Measurements from ENCODE around the gene MAML3.

Gene MAML3

DNA sequence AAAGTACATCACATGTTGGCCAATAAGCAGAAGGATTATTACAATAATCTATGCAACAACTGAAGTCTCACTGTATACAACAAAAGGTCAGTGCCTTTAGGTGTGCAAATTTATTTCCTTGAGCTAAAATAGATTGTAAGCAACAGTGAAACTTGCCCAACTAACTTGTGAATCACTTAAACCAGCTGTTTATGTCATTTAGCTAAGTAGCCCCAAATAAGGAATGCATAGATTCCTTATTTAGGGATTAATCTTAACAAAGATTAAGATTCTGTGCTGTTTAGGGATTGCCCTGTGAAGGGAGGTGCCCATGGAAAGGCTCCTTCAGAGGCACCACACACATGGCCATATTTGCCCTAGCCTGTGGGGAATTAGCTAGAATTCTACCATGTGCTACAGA is 168.6 kb downstream of the MAML3 start:
- TF ChIP-seq, protein P1, sequence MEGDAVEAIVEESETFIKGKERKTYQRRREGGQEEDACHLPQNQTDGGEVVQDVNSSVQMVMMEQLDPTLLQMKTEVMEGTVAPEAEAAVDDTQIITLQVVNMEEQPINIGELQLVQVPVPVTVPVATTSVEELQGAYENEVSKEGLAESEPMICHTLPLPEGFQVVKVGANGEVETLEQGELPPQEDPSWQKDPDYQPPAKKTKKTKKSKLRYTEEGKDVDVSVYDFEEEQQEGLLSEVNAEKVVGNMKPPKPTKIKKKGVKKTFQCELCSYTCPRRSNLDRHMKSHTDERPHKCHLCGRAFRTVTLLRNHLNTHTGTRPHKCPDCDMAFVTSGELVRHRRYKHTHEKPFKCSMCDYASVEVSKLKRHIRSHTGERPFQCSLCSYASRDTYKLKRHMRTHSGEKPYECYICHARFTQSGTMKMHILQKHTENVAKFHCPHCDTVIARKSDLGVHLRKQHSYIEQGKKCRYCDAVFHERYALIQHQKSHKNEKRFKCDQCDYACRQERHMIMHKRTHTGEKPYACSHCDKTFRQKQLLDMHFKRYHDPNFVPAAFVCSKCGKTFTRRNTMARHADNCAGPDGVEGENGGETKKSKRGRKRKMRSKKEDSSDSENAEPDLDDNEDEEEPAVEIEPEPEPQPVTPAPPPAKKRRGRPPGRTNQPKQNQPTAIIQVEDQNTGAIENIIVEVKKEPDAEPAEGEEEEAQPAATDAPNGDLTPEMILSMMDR (IDR thresholded peaks at IDR 0.05; ENCODE audit: extremely low read depth, missing control alignments): no peak
- no peak for DNase-seq (ENCODE audit: low spot score)

DNA sequence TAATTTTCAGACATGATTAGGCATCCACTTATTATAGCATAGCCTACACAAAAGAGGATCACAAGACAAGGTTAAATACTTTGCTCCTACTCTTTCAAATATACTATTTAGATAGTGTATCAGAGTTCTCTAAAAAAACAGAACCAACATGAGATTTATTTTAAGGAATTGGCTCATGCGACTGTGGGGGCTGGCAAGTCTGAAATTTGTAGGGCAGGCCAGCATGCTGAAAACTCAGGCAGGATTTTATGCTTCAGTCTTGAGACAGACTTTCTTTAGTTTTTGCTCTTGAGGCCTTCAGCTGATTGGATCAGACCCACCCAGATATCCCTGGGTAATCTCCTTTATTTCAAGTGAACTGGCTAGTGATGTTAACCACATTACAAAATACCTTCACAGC is 169.5 kb downstream of the MAML3 start:
- TF ChIP-seq, protein P1 (IDR thresholded peaks at IDR 0.05; ENCODE audit: extremely low read depth, missing control alignments): no peak
- DNase-seq (ENCODE audit: low spot score): no peak

DNA sequence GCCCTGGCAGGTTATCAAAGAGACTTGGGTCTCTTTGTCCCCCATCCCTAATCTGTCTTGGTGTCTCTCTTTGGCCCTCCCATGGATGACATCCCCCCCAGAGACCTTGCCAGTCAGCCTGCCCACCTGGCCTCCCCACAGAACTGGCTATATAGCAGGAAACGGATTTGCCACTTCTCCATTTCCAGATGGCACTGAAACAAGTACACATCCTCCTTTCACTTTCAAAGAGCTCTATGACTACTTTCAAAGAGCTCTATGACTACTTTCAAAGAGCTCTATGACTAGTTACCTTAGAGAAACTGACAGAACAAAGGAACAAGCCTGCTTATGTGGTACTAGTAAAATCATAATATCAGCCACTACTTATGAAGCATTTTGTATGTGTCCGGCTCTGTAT is 175.3 kb downstream of the MAML3 start:
- TF ChIP-seq, protein P1 (IDR thresholded peaks at IDR 0.05; ENCODE audit: extremely low read depth, missing control alignments): no peak
- DNase-seq (ENCODE audit: low spot score): peak; percentile 47

DNA sequence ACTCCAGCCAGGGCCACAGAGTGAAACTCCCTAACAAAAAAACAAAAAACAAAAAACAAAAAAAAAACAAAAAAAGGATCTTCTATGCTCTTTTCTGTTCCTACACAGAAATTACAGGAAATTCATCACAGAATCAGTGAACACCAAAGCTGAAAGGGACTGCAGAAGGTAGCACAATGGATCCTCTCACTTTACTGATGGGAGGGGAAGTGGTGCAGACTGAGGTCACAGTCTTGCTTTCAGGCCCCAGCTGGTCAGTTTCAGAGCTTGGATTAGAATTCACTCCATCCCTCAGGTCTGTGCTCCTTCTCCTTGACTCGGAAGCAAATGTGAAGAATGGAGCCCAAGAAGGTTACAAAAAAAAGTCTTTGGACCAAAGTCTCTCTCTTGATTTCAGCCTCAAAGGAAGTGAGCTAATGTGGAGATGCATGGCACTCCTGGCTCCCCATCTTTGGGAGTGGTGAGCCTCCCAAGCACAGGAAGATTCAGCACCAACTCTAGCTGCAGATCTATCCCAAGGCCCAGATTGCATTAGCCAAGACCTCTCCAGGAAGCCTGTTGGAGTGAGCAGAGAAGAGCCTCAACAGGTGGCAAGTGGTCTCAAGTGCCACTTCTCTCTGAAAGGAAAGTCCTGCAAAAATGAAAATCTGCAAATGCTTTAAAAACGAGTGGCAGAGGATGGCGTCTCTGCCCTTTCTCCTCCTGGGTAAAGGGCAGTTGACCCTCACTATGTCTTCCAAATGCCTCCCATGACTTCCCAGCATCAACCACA is 176.0 kb downstream of the MAML3 start:
- peak; percentile 28 for DNase-seq (ENCODE audit: low spot score)
- TF ChIP-seq, protein P1 (IDR thresholded peaks at IDR 0.05; ENCODE audit: extremely low read depth, missing control alignments): no peak

DNA sequence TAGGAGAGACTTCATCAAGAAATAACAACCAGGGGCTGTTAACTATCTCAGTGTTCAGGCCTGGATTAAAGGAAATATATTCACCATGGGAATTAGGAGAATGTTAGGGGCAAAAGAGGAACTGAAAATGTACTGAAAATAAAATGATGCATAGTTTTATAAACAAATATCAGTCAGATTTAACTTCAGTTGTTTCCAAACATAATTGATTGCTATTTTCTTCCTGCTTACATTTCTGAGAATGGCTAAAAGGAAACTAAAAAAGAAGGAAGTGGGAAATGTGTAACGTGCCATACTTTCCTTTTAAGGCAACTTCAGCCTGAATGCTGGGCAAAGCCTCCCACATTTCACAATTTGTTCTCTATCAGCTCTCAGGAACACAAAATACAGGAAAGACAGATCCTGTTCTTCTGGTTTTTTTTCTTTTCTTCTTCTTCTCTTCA is 178.1 kb downstream of the MAML3 start:
- TF ChIP-seq, protein P1 (IDR thresholded peaks at IDR 0.05; ENCODE audit: extremely low read depth, missing control alignments): no peak

DNA sequence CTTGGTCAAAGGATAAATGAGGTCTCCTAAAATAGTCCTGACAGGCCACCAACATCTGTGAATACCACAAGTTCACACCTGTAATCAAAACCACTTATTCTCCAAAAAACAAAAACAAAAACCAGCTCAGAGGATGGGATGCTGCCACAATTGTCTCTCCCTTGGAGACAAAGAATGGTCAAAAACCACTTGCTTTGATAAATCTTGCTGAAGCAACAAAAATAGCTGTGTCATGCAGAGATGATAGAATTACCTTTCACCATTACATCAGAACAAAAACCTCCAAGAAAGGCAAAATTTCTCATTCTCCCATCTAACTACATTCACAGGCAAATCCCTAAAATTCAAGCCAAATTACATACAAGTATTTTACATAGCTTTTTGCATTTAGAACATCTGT is 180.4 kb downstream of the MAML3 start:
- no peak for DNase-seq (ENCODE audit: low spot score)
- TF ChIP-seq, protein P1 (IDR thresholded peaks at IDR 0.05; ENCODE audit: extremely low read depth, missing control alignments): no peak

More for the DNA sequence above, 178.1 kb downstream of the MAML3 start:
- no peak for DNase-seq (ENCODE audit: low spot score)

DNA sequence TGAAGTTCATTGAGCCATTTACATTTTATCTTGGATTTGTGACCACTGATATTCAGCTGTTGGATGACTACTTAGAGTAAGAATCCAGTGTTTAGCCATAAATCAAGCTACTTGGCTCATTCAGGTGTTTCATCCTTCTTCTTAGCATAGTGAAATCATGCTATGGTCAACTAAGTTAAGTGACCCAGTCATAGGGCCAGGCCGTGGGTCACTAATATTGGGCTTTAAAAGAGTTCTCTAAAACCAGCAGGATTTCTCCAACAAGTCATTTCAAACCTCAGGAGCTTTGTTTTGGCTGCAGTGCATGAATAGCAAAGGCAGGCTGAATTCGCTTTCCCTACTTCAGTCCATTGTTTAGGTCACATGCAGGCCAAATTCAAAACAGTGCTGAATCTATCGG is 181.0 kb downstream of the MAML3 start:
- TF ChIP-seq, protein P1 (IDR thresholded peaks at IDR 0.05; ENCODE audit: extremely low read depth, missing control alignments): no peak
- no peak for DNase-seq (ENCODE audit: low spot score)
